Peyer's patch (tissue), 4 donors: ENCODE data around the gene BPTF.

Experiments used
- CTCF ChIP-seq, 6 experiments: fragments of 450-650 bp in 4 of 6; fragments of 200-600 bp in 2 of 6; sonication (generic) in 1 of 6; IDR thresholded peaks; one replicate each; pipeline ENCODE4 v1.5.1; 2017 to 2019; ENCODE audit warnings: antibody characterized with exemption in 6 of 6, mild to moderate bottlenecking in 3 of 6, moderate library complexity in 1 of 6
- POLR2A ChIP-seq, 2 donors: fragments of 450-650 bp; IDR thresholded peaks; one replicate each; pipeline ENCODE4 v1.5.1; 2017; ENCODE audit warnings: antibody characterized with exemption in 2 of 2, mild to moderate bottlenecking in 2 of 2, moderate library complexity in 2 of 2

GRCh38 chr17:67931227-67931626, 105.9 kb downstream of the BPTF start:
- TF ChIP-seq CTCF (IDR thresholded peaks at IDR 0.05), result no peak
- TF ChIP-seq POLR2A (IDR thresholded peaks at IDR 0.05), result no peak
